T-cell (primary cell): Measurements from ENCODE around the gene EPSTI1. TPM values are rescaled to one million over a fixed set of nuclear protein-coding genes. Genes with fewer than 3 reads are reported as not detected.
A peak's percentile ranks its signal among the peaks of the same experiment; 100 is the strongest.
"Not testable (repeated sequence)": the region's sequence is repeated elsewhere in the genome, so short reads cannot be mapped to it uniquely, and the experiment has no call there.

Source experiments
- ATAC-seq, 4 experiments: fragments of 200-7000 bp in 3 of 4; fragments of 150-1000 bp in 1 of 4; cut with Tn5 transposase; replicated peaks in 1 of 4; 1 replicate in 3 of 4; 2 replicates in 1 of 4; pipeline ENCODE4 v1.10.0; 2021; ENCODE audit warnings: moderate library complexity in 3 of 4, mild to moderate bottlenecking in 2 of 4, moderate number of reproducible peaks in 1 of 4
- CTCF ChIA-PET, 2 donors: fragments of 300-600 bp; sonication (Branson Sonifier 250); formaldehyde crosslinking; loops; one replicate each; lab custom pipeline; 2022; ENCODE audit warnings: antibody characterized with exemption in 2 of 2; lab: Charles Lee
- POLR2A ChIA-PET, 2 donors: fragments of 300-600 bp; sonication (Branson Sonifier 250); formaldehyde crosslinking; loops; one replicate each; lab custom pipeline; 2022; ENCODE audit warnings: antibody characterized with exemption in 2 of 2; lab: Charles Lee
- DNase-seq, 35 experiments: peaks; one replicate each; pipeline versions ENCODE4 v3.0.0 to v3.0.0-alpha.2; 2013 to 2023
- H3K27ac ChIP-seq: one replicate; pipeline ENCODE4 v1.5.1; 2013; ENCODE audit warnings: low read length
- H3K27me3 ChIP-seq, 2 experiments: replicated peaks in 1 of 2; 1 replicate in 1 of 2; 2 replicates in 1 of 2; pipeline versions ENCODE4 v1.6.1 to v1.7.0; 2013; ENCODE audit warnings: low read length in 1 of 2, mixed read lengths in 1 of 2; ENCODE audit not compliant: control insufficient read depth in 2 of 2, insufficient read depth in 2 of 2; ENCODE audit errors: extremely low read depth in 1 of 2
- H3K36me3 ChIP-seq, 2 donors: 1 replicate in 1 of 2; 2 replicates in 1 of 2; pipeline versions ENCODE4 v1.6.1 to v1.7.0; 2013; ENCODE audit warnings: low read length in 1 of 2; ENCODE audit not compliant: control insufficient read depth in 2 of 2, insufficient read depth in 1 of 2; ENCODE audit errors: extremely low read depth in 1 of 2
- H3K4me1 ChIP-seq, 2 experiments: 1 replicate in 1 of 2; 2 replicates in 1 of 2; pipeline versions ENCODE4 v1.6.1 to v1.7.0; 2013; ENCODE audit warnings: low read length in 2 of 2, mixed read lengths in 1 of 2; ENCODE audit not compliant: insufficient read depth in 2 of 2, control insufficient read depth in 1 of 2; ENCODE audit errors: extremely low read depth in 1 of 2
- H3K4me3 ChIP-seq, 2 donors: 1 replicate in 1 of 2; 2 replicates in 1 of 2; pipeline versions ENCODE4 v1.5.1 to v1.7.0; 2013; ENCODE audit warnings: mild to moderate bottlenecking in 2 of 2, low read length in 1 of 2, moderate library complexity in 1 of 2; ENCODE audit not compliant: control insufficient read depth in 1 of 2; ENCODE audit errors: extremely low read depth in 1 of 2
- H3K9me3 ChIP-seq: 2 replicates; pipeline ENCODE4 v1.7.0; 2013
- H3K27ac Mint-ChIP-seq, 2 donors: one replicate each; pipeline ENCODE4 v1.8.0; 2020 to 2021; ENCODE audit warnings: mild to moderate bottlenecking in 2 of 2, mixed read lengths in 2 of 2
- H3K27me3 Mint-ChIP-seq, 2 donors: one replicate each; pipeline ENCODE4 v1.8.0; 2021 to 2022; ENCODE audit warnings: mixed read lengths in 2 of 2
- H3K36me3 Mint-ChIP-seq: one replicate; pipeline ENCODE4 v1.8.0; 2021; ENCODE audit warnings: mixed read lengths
- H3K4me1 Mint-ChIP-seq, 3 donors: one replicate each; pipeline ENCODE4 v1.8.0; 2020 to 2022; ENCODE audit warnings: mixed read lengths in 3 of 3, mild to moderate bottlenecking in 1 of 3
- H3K4me3 Mint-ChIP-seq, 3 donors: one replicate each; pipeline ENCODE4 v1.8.0; 2020 to 2022; ENCODE audit warnings: mild to moderate bottlenecking in 3 of 3, mixed read lengths in 3 of 3, moderate library complexity in 3 of 3
- H3K9me3 Mint-ChIP-seq, 3 donors: one replicate each; pipeline ENCODE4 v1.8.0; 2020 to 2022; ENCODE audit warnings: mixed read lengths in 3 of 3
- WGBS: methylation state at CpG from one replicate; pipeline ENCODE4 v1.1.5; 2013; ENCODE audit warnings: missing lambda C conversion rate; ENCODE audit not compliant: insufficient coverage; 5-methylcytosine and 5-hydroxymethylcytosine counted together
- total RNA-seq, 35 experiments: library from RNA in 6 of 35; stranded (reverse) in 6 of 35; fragments of 120-200 nt in 1 of 35; gene quantifications; one replicate each; pipeline versions ENCODE4 v1.2.1 to v1.2.4 and lab custom pipeline; 2013 to 2026

The EPSTI1 gene
- total RNA-seq (10 to 100 TPM; 15.3 to 29.9 (median 28.5) TPM), total RNA-seq (lab: John Stamatoyannopoulos, UW) (13.4 to 301 (median 69.4) reads per million in 29 experiments)
- total RNA-seq (2013): 28.7 TPM

- H3K4me1 ChIP-seq: peaks cover 23 to 27% of the 10 kb centered on the region in 2 experiments
- CTCF ChIA-PET: interaction anchor here (0.9 to 4.4 kb wide), 10 partner anchors 15 to 93 kb away, joined by 3 to 37 read pairs (median 4); partner anchors contain the start of gene DNAJC15 (in 2 of the 2)
- ATAC-seq (peak; percentile 85 to 86 (median 86)), DNase-seq (peak; percentile 59 to 85 (median 72))
- no peaks in the 10 kb centered on the region for H3K27me3 ChIP-seq
- POLR2A ChIA-PET: interaction anchor here (0.6 to 2.1 kb wide), 8 partner anchors 27 to 1982 kb away, joined by 3 to 12 read pairs (median 4); partner anchors contain the start of gene DNAJC15 (in 1 of the 2)
- Mint-ChIP-seq H3K9me3 (no peaks in the 10 kb centered on the region), H3K27ac (peak within 1 kb of the TSS; percentile 100), H3K4me3 (peak within 1 kb of the TSS; percentile 92 to 96 (median 92)), H3K27me3 (no peaks in the 10 kb centered on the region), H3K36me3 (peaks cover 3% of the 10 kb centered on the region), H3K4me1 (peaks cover 45 to 71% (median 60%) of the 10 kb centered on the region in 3 donors)
- H3K4me3 ChIP-seq: peak within 1 kb of the TSS; percentile 84 to 89
- H3K9me3 ChIP-seq: no peaks in the 10 kb centered on the region
- H3K36me3 ChIP-seq: no peaks in the 10 kb centered on the region
- under 1% methylated on average over 39 of the region's 45 CpGs for WGBS
- H3K27ac ChIP-seq: peak within 1 kb of the TSS; percentile 100
These were observed at the start of gene EPSTI1 for GRCh38 chr13:42991898-42992763. EPSTI1 (minus strand) TSS chr13:42992241; CDS start chr13:42992165, 76 bp downstream.

- H3K4me3 Mint-ChIP-seq: no peak overlapping the region
- DNase-seq: no peak
- no peak for ATAC-seq
- Histone ChIP-seq H3K27ac (no peak overlapping the region), H3K4me3 (no peak overlapping the region), H3K36me3 (peaks cover 0 to 2% of the 10 kb centered on the region in 2 donors), H3K4me1 (peaks cover 2 to 10% of the 10 kb centered on the region in 2 experiments), H3K9me3 (no peaks in the 10 kb centered on the region), H3K27me3 (no peaks in the 10 kb centered on the region)
- WGBS: no CpG with 5 or more reads among the region's 1 CpG
- H3K27me3 Mint-ChIP-seq: no peaks in the 10 kb centered on the region
- peak overlapping the region in 1 of 2 donors; percentile 53 for H3K27ac Mint-ChIP-seq
- ChIA-PET CTCF (interaction anchor here in 1 of 2 donors (1.2 kb wide), 1 partner anchor 72 kb away, joined by 5 read pairs; no protein-coding TSS in a partner anchor), POLR2A (no interaction called here)
- H3K36me3 Mint-ChIP-seq: peaks cover 24% of the 10 kb centered on the region
- peaks cover 49 to 83% (median 71%) of the 10 kb centered on the region in 3 donors for H3K4me1 Mint-ChIP-seq
- H3K9me3 Mint-ChIP-seq: no peaks in the 10 kb centered on the region
These were observed 49.4 kb upstream of the EPSTI1 start for GRCh38 chr13:43041369-43041921.

- WGBS: 100% methylated on average over 1 of the region's 13 CpGs
- H3K4me3 ChIP-seq, H3K27me3 ChIP-seq, H3K36me3 ChIP-seq, DNase-seq, H3K9me3 ChIP-seq, H3K27ac ChIP-seq, H3K4me3 Mint-ChIP-seq, H3K27me3 Mint-ChIP-seq, ATAC-seq, H3K9me3 Mint-ChIP-seq: not testable (repeated sequence)
- Mint-ChIP-seq H3K4me1 (peaks cover 43 to 76% (median 65%) of the 10 kb centered on the region in 3 donors), H3K27ac (peak overlapping the region in 1 of 2 donors; percentile 54), H3K36me3 (peaks cover 24% of the 10 kb centered on the region)
- ChIA-PET POLR2A (interaction anchor here in 1 of 2 donors (0.6 kb wide), 1 partner anchor 37 kb away, joined by 3 read pairs; no protein-coding TSS in a partner anchor), CTCF (interaction anchor here in 1 of 2 donors (0.6 kb wide), 1 partner anchor 57 kb away, joined by 4 read pairs; no protein-coding TSS in a partner anchor)
- H3K4me1 ChIP-seq: peaks cover 2 to 11% of the 10 kb centered on the region in 2 experiments
These were observed 48.7 kb upstream of the EPSTI1 start for GRCh38 chr13:43040581-43041368.

- Mint-ChIP-seq H3K36me3 (peaks cover 27% of the 10 kb centered on the region), H3K27me3 (no peaks in the 10 kb centered on the region), H3K4me3 (no peak overlapping the region), H3K4me1 (peaks cover 38 to 72% (median 60%) of the 10 kb centered on the region in 3 donors), H3K9me3 (no peaks in the 10 kb centered on the region), H3K27ac (no peak overlapping the region)
- Histone ChIP-seq H3K27ac (no peak overlapping the region), H3K4me1 (peaks cover 0 to 5% of the 10 kb centered on the region in 2 experiments), H3K9me3 (no peaks in the 10 kb centered on the region), H3K4me3 (no peak overlapping the region), H3K27me3 (no peaks in the 10 kb centered on the region), H3K36me3 (peaks cover 0 to 3% of the 10 kb centered on the region in 2 donors)
- DNase-seq (no peak), ATAC-seq (no peak)
- POLR2A ChIA-PET: interaction anchor here in 1 of 2 donors (0.6 kb wide), 1 partner anchor 38 kb away, joined by 3 read pairs; no protein-coding TSS in a partner anchor
- CTCF ChIA-PET: interaction anchor here in 1 of 2 donors (0.6 kb wide), 1 partner anchor 56 kb away, joined by 4 read pairs; no protein-coding TSS in a partner anchor
- WGBS: no CpG with 5 or more reads among the region's 2 CpGs
These were observed 47.9 kb upstream of the EPSTI1 start for GRCh38 chr13:43039966-43040365.

- Mint-ChIP-seq H3K4me3 (no peak overlapping the region), H3K36me3 (peaks cover 45% of the 10 kb centered on the region), H3K27me3 (no peaks in the 10 kb centered on the region), H3K27ac (no peak overlapping the region), H3K9me3 (peaks cover 0 to 5% (median 0%) of the 10 kb centered on the region in 3 donors), H3K4me1 (peaks cover 18 to 55% (median 47%) of the 10 kb centered on the region in 3 donors)
- Histone ChIP-seq H3K4me1 (peaks cover 0 to 3% of the 10 kb centered on the region in 2 experiments), H3K27me3 (no peaks in the 10 kb centered on the region), H3K36me3 (peaks cover 6 to 11% of the 10 kb centered on the region in 2 donors), H3K9me3 (no peaks in the 10 kb centered on the region), H3K4me3 (no peak overlapping the region), H3K27ac (no peak overlapping the region)
- POLR2A ChIA-PET: no interaction called here
- CTCF ChIA-PET: no interaction called here
- 98% methylated on average over 9 of the region's 14 CpGs for WGBS
- DNase-seq (no peak), ATAC-seq (no peak)
These were observed 44.6 kb upstream of the EPSTI1 start for GRCh38 chr13:43036351-43037250.
